ENCODE results near the gene PAFAH2.

The PAFAH2 gene

DNA sequence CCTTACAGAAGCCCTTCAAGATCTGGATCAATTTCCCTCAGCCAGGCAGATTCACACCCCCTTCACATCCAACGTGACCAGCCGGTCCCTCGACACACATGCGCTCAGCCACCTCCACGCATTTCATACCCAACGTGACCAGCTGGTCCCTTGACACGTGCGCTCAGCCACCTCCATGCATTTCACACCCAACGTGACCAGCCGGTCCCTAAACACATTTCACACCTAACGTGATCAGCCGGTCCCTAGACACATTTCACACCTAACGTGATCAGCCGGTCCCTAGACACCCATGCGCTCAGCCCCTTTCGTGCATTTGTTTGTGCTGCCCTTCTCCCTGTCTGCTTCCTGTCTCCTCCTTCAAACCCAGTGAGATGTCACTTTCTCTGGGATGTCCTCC, 8.8 kb upstream of the PAFAH2 start:
- Mint-ChIP-seq H3K27ac (no peak overlapping the region), H3K9me3 (no peaks in the 10 kb centered on the region), H3K4me3 (no peak overlapping the region), H3K4me1 (peaks cover 5% of the 10 kb centered on the region), H3K36me3 (no peaks in the 10 kb centered on the region)
- DNase-seq (ENCODE audit: low spot score in 2 of 2), result no peak
- ATAC-seq, result no peak

DNA sequence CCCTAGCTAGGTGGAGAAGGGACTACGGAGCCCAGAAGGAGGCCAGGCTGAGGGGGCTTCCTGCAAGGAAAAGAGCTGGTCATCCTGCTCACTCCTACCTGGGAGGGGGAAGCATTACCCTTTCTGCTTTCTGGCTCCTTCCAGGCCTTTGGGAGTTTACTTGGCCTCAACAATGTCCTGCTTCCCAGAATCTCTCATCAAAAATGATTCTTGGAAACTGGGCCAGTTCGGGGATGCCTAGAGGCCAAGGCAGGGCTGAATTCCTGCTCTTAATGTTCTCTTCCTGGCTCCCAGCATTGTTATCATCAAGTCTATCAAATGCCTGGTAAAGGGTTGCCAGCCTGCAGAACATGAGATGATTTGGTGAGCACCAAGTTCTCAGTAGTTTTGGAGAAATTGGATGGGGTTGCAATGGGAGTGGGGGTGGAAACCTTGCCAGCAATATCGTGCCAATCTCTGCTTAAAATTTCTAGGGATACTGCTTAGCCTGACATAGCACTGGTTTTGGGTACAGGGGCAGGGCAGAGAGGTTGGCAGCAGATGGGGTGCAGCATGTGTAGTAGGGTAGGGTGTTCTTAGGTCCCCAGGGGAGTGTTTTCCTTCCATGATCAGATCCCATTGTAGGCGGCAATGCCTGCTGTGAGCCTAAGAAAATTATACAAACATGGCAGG, 7.7 kb upstream of the PAFAH2 start:
- no peaks in the 10 kb centered on the region for H3K36me3 Mint-ChIP-seq
- no peak for ATAC-seq
- no peaks in the 10 kb centered on the region for H3K9me3 Mint-ChIP-seq
- peaks cover 5% of the 10 kb centered on the region for H3K4me1 Mint-ChIP-seq
- no peak for DNase-seq (ENCODE audit: low spot score in 2 of 2)
- no peak overlapping the region for H3K4me3 Mint-ChIP-seq
- no peak overlapping the region for H3K27ac Mint-ChIP-seq

DNA sequence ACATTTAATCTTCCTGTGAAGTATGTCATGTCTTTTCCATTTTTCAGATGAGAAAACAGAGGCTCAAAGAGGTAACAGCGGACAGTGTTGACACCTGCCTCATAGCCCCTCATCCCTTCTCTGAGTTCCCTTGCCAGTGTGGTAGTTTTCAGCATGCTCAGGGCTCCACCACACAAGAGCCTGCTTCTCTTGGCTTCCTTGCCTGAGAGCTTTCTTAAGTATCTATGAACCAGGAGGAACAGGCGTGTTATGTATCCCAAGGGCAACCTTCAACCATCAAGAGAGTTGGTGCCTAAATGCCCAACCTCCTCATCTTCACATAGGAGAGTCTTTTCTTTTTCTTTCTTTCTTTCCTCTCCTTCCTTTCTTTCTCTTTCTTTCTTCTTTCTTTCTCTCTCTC, 5.9 kb upstream of the PAFAH2 start:
- ATAC-seq (no peak), DNase-seq (ENCODE audit: low spot score in 2 of 2) (no peak)
- Mint-ChIP-seq H3K36me3 (no peaks in the 10 kb centered on the region), H3K4me3 (no peak overlapping the region), H3K27ac (no peak overlapping the region), H3K4me1 (peaks cover 2% of the 10 kb centered on the region), H3K9me3 (no peaks in the 10 kb centered on the region)

DNA sequence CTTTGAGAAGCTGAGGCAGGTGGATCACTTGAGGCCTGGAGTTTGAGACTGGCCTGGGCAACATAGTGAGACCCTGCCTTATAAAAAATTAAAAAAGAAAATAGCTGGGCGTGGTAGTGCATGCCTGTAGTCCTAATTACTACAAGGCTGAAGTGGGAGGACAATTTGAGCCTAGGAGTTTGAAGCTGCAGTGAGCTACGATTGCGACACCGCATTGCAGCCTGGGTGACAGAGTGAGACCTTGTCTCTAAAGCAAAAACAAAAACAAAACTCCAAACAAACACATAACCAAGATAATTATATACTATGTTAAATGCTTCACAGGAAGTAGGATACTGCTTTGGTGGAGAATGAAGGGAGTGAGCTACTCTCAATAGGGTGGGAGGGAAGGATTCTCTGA, 5.4 kb upstream of the PAFAH2 start:
- no peak for DNase-seq (ENCODE audit: low spot score in 2 of 2)
- ATAC-seq, result no peak
- H3K9me3 Mint-ChIP-seq, result no peaks in the 10 kb centered on the region
- no peak overlapping the region for H3K27ac Mint-ChIP-seq
- peaks cover 7% of the 10 kb centered on the region for H3K4me1 Mint-ChIP-seq
- H3K36me3 Mint-ChIP-seq, result peaks cover 2% of the 10 kb centered on the region
- no peak overlapping the region for H3K4me3 Mint-ChIP-seq

DNA sequence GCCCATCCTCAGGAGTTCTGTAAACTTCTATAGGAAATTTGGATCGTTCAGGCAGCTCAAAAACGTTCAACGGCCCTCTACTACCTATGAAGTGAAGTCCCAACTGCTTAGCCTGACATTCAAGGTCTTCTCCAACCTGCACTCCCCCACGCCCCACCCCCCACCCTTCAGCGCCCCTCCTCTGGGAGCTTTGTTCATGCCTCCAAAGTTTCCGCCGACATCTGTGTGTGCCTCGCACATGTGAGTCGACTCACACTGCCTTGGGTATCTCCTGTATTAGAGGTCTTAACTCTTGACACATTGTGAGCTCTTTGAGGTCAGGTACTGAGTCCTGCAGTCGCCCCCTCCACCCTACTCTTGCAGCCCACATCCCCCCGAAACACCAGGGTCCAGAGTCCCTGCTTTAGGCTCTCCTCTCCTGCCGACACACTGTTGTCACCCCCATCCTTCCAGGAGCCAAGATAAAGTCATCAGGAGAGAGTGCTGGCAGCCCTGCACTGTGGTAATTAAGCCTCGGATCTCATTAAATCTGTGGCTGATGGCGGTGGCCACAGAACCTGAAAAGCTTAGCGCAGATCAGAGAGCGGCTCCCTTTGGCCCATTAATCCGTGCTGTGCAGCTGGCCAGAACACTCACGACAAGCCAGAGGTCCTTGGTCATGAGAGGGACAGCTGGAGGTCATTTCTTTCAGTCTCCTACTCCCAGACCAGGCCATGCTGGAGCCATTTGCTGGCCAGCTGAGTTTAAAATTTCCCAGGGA, 1.4 kb upstream of the PAFAH2 start:
- Mint-ChIP-seq H3K27ac (no peak overlapping the region), H3K9me3 (no peaks in the 10 kb centered on the region), H3K36me3 (peaks cover 6% of the 10 kb centered on the region), H3K4me1 (peaks cover 21% of the 10 kb centered on the region), H3K4me3 (no peak overlapping the region)
- ATAC-seq (no peak), DNase-seq (ENCODE audit: low spot score in 2 of 2) (no peak)

DNA sequence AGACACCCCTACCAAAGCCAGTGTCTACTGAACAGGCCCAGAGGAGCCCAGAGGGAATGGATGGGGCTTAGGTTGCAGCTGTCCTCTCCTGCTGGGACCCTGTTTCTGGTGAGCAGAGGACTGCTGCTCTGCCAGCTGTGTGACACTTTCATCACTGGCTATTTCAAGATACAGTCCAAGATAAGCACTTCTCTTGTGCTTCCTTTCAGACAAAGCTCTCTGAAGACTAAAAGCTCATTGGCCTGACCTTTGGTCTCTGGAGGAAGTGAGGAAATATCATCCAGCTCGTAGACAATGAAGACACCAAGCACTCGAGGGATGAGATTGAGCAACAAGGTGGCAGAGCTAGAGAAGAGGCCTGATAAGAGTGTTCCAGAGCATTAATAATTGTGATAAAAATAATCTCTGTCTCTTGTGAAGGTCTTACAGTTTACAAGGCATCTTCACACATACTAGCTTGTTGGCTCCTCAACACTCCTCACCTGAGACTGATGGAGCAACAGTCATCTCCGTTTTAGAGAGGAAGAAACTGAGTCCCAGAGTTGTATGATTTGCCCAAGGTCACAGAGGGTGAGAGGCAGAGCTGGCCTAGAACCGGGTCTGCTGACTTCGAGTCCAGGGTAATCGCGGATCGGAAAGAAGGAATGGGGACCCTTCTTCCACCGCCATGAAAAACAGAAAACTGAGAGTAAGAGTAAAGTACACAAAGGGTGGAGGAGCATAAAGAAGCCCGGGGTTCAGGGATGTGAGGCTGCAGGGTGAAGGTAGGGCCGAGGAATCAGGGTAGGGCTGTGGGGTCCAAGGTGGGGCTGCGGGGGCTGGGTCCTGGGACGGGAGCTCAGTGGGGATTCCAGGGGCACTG, 666 bp downstream of the PAFAH2 start:
- Mint-ChIP-seq H3K27ac (peak overlapping the region; percentile 94), H3K4me1 (peaks cover 40% of the 10 kb centered on the region), H3K9me3 (no peaks in the 10 kb centered on the region), H3K4me3 (peak overlapping the region; percentile 89), H3K36me3 (peaks cover 6% of the 10 kb centered on the region)
- peak; percentile 14 for ATAC-seq
- peak in 1 of 2 donors; percentile 55 for DNase-seq (ENCODE audit: low spot score in 2 of 2)

DNA sequence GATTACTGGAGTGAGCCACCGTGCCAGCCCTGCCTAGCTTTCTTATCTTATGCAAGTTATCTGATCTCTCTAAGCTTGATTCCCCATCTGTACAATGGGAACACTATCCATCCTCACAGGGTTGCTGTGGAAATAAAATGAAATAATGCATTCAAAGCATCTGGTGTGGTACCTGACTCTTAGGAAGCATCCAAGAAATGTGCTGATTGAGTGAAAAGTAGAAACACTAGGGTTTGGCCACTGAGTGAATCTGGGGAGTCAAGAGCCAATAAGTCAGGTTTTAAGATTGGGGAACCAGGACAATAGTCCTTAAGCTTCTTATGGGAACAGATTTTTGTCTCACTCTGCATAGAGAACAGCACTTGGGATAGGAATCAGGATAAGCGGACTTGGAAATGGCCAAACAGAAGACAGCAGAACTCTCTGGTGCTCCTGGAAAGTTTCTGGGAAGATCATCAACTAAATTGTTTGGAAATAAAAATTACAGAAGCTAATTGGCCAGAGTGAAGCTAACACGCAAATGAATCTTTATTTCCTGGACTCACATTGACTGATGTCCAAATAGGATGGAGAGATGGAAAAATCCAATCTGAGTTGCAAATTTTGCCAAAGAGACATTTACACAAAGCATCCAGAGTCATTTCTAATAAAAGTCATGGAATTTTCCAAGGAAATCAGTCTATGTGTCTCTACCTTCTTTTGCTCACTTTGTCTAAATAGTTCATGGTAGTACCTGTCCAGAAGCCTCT, 3.3 kb downstream of the PAFAH2 start:
- no peaks in the 10 kb centered on the region for H3K9me3 Mint-ChIP-seq
- H3K4me1 Mint-ChIP-seq, result peaks cover 60% of the 10 kb centered on the region
- no peak overlapping the region for H3K4me3 Mint-ChIP-seq
- H3K36me3 Mint-ChIP-seq, result peaks cover 6% of the 10 kb centered on the region
- no peak overlapping the region for H3K27ac Mint-ChIP-seq
- ATAC-seq, result no peak
- no peak for DNase-seq (ENCODE audit: low spot score in 2 of 2)

DNA sequence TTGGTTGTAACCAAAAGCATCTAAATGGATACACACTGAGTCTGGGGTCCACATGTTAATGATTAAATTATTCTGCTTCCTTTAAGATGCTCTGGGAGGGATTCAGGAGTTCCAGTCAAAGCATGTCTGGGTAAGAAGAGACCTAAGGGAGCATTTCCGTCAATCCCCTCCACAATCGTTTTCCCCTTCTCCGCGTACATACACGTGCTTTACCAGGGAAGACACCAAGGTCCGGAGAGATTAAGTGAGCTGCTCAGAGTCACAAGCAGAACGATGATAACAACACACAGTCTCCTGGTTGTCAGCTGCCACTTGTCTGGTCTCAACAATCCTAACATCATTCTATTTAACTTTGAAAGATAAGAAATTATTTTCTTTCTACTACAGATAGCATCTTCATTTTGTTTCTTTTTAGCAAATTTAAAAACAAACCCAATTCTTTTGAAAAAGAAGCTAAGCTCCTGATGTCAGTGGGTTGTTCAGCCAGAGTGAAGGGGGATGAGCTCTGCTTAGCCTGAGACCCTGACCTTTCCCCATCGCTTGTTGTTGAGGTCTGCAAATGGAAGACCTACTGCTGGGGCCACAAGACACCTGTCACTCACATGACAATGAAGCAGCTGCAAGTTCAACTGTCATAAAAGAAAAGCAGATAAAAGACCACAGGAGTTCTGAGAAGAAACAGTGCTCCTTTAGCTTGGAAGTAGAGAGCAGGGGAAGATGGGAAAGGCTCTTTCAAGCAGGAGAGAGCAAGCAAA, 4.5 kb downstream of the PAFAH2 start:
- peak overlapping the region; percentile 55 for H3K27ac Mint-ChIP-seq
- no peak overlapping the region for H3K4me3 Mint-ChIP-seq
- ATAC-seq, result no peak
- peaks cover 6% of the 10 kb centered on the region for H3K36me3 Mint-ChIP-seq
- H3K4me1 Mint-ChIP-seq, result peaks cover 63% of the 10 kb centered on the region
- no peaks in the 10 kb centered on the region for H3K9me3 Mint-ChIP-seq
- DNase-seq (ENCODE audit: low spot score in 2 of 2), result no peak

DNA sequence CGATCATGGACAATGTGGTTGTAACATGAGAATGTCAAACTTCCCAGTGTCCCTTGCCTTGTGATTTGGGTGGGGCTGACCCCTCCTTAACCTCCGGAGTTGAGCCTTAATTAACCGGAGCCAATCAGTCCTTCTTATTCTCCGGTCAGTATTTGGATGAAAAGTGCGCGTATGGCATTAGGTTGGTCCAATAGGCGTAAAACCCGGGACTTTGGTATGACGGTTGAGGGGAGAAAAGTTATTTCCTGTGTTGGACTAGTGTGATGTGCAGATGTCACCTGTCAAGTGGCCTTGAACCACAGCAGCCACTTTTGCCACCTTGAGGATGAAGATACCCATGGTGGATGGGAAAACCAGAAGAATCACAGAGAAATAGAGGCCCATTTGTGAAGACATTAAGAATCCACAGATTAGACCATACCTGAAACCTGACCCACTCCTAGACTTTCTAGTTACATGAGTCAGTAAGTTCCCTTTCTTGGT, 5.1 kb downstream of the PAFAH2 start:
- ATAC-seq, result no peak
- no peak overlapping the region for H3K27ac Mint-ChIP-seq
- no peak overlapping the region for H3K4me3 Mint-ChIP-seq

DNA sequence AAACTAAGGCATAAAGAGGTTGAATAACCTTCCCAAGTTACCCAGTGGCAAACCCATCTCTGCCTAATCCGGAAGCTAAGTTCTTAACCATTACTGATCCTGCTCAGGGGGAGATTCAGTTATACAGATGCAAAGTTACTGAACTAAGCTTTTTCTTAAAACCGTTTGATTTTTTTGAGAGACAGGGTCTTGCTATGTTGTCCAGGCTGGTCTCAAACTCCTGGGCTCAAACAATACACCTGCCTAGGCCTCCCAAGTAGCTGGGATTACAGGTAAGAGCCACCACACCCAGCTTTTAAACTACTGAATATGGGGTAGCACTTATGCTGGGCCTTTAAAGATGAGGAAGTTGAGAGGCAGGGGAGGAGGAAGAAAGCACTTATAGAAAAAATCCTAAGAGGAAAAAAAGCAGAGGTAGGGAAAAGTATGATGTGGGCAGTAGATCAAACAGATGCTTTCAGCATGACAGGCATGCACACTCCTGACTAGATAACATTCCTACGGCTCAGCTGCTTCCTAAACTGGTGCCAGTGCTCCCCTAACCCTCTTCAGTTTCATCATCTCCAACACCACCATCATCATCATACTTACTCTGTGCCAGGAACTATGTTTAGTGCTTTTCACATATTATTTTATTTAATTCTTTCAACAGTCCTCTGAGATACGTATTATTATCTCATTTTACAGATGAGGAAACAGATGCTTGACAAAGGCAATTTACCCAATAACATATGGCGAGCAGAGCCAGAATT, 5.8 kb downstream of the PAFAH2 start:
- Mint-ChIP-seq H3K9me3 (no peaks in the 10 kb centered on the region), H3K36me3 (peaks cover 7% of the 10 kb centered on the region), H3K27ac (no peak overlapping the region), H3K4me1 (peaks cover 55% of the 10 kb centered on the region), H3K4me3 (no peak overlapping the region)
- ATAC-seq (no peak), DNase-seq (ENCODE audit: low spot score in 2 of 2) (no peak)

More for the DNA sequence above, 5.1 kb downstream of the PAFAH2 start:
- DNase-seq (ENCODE audit: low spot score in 2 of 2), result no peak
- H3K4me1 Mint-ChIP-seq, result peaks cover 59% of the 10 kb centered on the region
- peaks cover 1% of the 10 kb centered on the region for H3K36me3 Mint-ChIP-seq
- H3K9me3 Mint-ChIP-seq, result no peaks in the 10 kb centered on the region

DNA sequence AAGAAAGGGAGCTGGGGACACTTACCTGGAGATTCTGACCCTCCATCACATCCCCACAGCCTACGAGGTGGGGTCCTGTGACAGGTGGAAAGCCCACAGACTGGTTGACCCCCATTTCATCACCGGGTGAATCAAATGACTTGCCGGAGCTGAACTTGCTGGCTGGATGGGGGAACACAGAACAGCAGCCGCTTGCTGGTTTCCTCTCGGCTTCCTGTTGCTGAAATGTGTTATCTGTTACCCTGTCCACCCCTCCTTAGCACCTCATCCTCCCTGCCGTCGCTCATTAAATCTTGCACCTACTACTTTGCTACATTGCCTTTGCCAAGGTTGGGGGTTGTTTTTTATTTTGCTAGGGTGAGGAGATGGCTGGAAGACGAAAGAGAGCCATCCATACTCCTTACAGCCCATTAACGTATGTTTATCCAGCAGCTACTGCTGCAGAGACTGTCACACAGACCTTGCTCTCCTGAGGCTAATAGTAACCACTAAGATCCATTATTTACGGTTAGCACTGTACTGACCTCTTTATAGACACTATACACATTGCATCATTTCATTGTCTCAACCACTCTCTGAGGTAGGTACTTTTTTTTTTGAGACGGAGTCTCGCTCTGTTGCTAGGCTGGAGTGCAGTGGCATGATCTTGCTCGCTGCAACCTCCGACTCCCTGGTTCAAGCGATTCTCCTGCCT, 7.0 kb downstream of the PAFAH2 start:
- Mint-ChIP-seq H3K27ac (peak overlapping the region; percentile 85), H3K4me3 (peak overlapping the region; percentile 62), H3K36me3 (peaks cover 15% of the 10 kb centered on the region), H3K4me1 (peaks cover 57% of the 10 kb centered on the region), H3K9me3 (no peaks in the 10 kb centered on the region)
- DNase-seq (ENCODE audit: low spot score in 2 of 2) (peak; percentile 20 to 75), ATAC-seq (peak; percentile 87)

DNA sequence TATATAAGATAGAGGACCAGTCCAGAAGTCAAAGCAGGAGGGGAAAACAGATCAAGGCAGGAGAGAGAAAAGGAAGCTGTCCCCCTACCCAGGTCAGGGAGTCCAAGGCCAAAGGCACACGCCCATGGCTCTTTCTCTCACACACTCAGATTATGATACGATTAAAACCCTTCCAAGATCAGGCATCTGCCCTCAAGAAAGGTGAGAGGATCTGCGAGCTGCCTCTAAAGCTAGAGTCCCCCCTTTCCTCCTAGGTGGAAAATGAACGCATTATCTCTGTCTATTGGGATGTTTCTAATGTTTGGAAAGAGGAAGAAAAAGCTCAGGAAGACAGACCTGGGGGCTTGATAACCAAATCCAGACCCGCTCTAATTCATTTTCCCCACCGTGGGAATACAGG, 7.6 kb downstream of the PAFAH2 start:
- peaks cover 21% of the 10 kb centered on the region for H3K36me3 Mint-ChIP-seq
- peak in 1 of 2 donors; percentile 54 for DNase-seq (ENCODE audit: low spot score in 2 of 2)
- peak overlapping the region; percentile 62 for H3K4me3 Mint-ChIP-seq
- H3K27ac Mint-ChIP-seq, result peak overlapping the region; percentile 85
- H3K9me3 Mint-ChIP-seq, result no peaks in the 10 kb centered on the region
- no peak for ATAC-seq
- H3K4me1 Mint-ChIP-seq, result peaks cover 63% of the 10 kb centered on the region

Data from stimulated activated effector memory CD8-positive, alpha-beta T cell treated with anti-CD3 and anti-CD28 coated beads, Interleukin-12 subunit alpha, Interleukin-12 subunit beta, amount 100 ng/mL, for 72 hours (primary cell).